Stimulated activated CD4-positive, alpha-beta T cell treated with anti-CD3 and anti-CD28 coated beads, Interleukin-15, amount 100 ng/mL, for 48 hours (primary cell): Measurements from ENCODE around the gene ABTB2.

ENCODE experiments used
- DNase-seq, 2 donors: peaks; one replicate each; pipeline ENCODE4 v3.0.0-alpha.2; 2020; ENCODE audit warnings: low read depth in 2 of 2

ABTB2 gene

GRCh38 chr11:34315394-34315793 lies 42.4 kb downstream of the ABTB2 start:
- DNase-seq = no peak

DNA sequence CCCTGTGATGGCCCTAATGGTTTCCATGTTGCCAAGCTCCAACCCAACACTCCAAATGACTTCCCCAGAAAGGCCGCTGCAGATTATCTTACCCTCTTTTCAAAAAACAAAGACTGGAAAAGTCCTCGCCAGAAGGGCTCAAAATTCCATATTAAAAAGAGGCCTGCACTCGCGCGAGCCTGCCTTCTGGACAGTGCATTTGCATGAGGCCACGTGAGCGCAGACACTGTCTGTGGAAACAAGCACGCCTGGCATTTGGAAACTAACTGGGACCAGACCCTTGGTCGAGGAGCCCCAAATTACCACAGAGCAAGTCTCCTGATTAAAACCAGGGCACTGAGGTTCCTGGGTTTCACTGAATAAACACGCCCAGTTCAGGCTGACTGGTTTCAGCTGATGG lies 42.9 kb downstream of the ABTB2 start:
- DNase-seq = no peak

GRCh38 chr11:34314176-34314575 lies 43.6 kb downstream of the ABTB2 start:
- no peak for DNase-seq

- DNase-seq = no peak
Observed at GRCh38 chr11:34313099-34313517, 44.7 kb downstream of the ABTB2 start.

GRCh38 chr11:34311126-34311525 lies 46.7 kb downstream of the ABTB2 start:
- DNase-seq = no peak

DNA sequence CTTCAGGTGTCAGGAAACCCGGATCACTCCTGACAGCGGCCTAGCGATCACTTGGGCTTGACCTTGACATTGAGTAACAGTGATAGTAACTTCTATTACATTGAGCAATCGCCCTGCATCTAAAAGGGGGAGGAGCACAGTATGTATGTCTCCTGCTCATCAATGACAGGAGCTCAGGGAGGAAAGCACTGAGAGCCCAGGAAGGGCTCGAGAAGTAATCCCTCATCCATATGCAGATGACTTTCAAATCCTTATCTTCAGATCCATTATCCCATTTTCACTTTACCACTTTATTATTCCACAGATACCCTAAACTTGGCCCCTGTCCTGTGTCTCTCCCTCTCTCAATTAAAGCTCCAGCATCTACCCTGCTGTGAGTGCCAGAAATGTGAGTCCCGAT lies 47.8 kb downstream of the ABTB2 start:
- no peak for DNase-seq

- no peak for DNase-seq
Observed at GRCh38 chr11:34308913-34309585, 48.8 kb downstream of the ABTB2 start.

- no peak for DNase-seq
Observed at GRCh38 chr11:34308049-34308912, 49.5 kb downstream of the ABTB2 start.

GRCh38 chr11:34305780-34306179 lies 52.0 kb downstream of the ABTB2 start:
- no peak for DNase-seq

DNA sequence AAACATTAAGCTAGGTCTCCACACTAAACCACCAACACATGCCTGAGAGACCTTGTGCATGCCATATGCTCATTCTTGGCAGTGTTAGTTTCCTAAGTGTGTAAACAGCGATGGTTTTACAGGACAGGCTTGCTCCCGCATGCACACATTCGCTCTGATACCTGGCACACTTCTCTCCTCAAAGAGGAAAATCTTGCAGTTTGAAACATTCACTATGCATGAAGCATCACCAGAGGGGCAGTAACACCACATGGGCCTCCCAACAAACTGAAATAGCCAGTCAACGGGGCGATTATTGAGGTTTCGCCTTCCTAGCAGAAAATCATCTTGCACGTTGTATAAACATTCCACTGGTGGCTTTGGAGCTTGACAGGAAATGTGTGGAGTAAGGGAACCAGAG lies 52.6 kb downstream of the ABTB2 start:
- no peak for DNase-seq

DNA sequence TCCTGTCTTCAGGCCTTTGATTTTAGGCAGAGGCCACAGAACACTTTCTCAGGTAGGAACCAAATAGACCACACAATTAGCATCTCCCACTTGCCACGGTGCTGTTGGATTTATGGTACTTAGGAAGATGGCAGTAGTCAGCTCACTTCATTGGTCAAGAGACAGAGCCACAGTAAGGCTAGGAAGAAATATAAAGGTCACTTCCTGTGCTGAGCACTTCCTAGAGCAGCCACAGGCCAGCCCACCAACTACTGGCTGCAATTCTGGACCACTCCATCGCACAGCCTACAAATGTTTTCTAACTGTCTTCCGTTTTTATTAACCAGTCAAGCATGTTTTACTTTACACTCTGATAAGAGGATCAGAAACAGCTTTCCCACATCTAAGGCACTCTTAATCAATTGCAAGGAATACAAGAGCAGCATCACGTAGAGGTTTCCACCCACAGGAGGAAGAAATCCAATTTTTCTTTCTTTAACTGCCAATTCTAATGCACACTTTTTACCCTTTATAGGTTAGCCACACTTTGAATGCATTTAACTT lies 54.7 kb downstream of the ABTB2 start:
- no peak for DNase-seq

GRCh38 chr11:34302046-34302921 lies 55.5 kb downstream of the ABTB2 start:
- no peak for DNase-seq

- no peak for DNase-seq
Observed at GRCh38 chr11:34300926-34301295, 56.9 kb downstream of the ABTB2 start.

DNA sequence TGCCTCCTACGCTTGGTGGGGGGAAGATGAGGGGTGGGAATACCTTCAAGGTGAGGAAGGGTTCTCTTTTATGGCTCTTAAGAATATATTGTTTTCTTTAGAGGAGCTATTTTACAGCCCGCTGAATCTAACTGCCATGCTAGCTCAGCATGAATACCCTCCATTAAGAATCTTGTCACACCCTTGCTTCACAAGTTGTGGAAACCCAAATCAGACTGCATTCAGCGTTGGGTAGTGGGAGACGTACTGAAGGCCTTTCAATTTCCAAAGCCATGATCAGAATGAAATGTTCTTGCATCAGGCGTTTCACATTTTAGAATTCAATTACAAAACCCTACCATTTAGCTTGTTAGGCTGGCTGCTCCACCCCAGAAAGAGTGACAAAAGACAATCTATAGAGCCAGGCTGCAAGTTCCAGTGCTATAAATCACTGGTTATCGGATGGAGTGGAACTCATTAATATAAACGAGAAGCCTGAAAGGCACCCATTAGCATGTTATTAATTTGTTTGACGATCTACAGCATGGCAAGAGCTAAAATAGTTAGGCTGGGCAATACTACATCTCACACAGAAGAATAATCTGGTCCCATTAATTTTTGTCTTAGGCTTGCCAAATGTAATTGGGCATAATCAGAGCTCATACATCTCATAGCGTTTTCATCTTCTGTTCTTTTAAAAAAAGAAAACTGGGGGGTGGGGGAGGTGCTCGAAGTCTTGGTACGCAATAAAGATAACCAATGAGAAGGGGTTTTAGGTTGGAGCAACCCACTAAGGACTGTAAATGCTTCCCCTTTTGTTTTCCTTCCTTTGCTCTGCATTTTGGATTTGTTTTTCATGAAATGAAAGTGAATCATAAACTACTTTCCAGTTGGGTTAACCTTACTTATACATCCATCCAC lies 57.5 kb downstream of the ABTB2 start:
- no peak for DNase-seq

DNA sequence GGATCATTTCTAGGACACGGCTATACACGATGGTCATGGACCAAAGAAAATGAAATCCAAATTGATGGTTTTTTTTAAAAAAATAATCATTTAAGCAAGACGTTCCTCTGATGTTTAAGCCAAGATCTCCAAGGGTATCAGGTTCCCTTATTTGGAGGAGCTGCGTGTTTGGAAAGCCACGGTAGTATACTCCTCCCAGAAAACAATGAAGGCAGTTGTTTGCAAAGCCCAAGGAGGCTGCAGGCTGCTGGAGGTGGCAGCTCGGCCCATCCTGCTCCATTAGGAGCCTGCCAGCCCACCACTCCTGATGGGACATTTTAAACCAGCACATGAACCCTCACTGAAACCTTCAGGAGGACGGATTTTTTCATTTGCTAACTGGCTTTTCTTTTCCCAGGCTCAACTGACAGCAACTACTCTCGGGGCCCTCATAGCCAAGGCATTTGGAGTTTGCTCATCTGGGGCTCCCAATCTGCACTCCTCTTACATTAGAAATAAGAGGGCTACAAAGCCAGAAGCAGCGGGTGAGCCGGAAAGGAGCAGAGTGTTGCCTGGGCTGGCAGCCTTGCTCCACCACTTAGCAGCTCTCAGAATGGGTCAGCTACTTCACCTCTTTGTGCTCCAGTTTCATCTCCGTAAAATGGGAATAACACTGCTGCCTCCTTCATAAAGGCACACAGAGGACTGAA lies 58.4 kb downstream of the ABTB2 start:
- DNase-seq = no peak

DNA sequence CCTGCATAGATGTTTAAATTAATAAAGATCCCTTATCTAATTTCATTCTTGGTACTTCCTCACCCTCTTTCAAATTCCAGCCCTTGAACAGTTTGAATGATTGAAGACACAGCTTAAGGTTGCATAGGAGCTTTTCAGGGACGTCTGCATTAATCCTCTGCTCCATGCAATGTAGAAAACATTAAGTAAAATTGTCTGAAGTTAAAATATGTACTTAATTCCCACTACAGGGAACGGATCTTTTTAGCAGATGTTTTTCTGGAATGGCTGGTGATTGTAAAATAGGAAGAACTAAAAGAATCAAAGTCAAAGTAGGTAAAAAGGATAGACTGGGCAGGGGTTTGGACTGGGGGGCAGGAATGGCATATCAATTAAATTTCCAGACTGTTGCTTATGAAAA lies 58.9 kb downstream of the ABTB2 start:
- no peak for DNase-seq

- no peak for DNase-seq
Observed at GRCh38 chr11:34296412-34296811, 61.4 kb downstream of the ABTB2 start.

DNA sequence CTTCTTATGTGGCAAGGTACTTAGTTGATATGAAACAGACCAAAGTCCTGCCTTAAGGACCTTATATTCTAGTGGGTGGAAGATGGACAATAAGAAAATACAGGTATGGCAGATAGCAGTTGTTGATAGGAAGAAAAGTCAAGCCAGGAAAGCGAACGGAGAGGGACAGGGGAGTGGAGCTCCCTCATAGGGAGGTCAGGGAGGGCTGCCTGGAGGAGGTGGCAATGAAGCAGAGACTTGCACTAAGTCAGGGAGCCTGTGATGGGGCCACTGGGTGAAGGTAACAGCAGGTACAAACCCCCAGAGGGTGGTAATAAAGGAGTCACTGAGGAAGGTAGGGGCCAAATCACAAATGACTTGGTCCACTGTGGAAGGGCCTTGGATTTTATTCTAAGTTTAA lies 65.3 kb downstream of the ABTB2 start:
- no peak for DNase-seq

- DNase-seq = no peak
Observed at GRCh38 chr11:34292111-34292510, 65.7 kb downstream of the ABTB2 start.

DNA sequence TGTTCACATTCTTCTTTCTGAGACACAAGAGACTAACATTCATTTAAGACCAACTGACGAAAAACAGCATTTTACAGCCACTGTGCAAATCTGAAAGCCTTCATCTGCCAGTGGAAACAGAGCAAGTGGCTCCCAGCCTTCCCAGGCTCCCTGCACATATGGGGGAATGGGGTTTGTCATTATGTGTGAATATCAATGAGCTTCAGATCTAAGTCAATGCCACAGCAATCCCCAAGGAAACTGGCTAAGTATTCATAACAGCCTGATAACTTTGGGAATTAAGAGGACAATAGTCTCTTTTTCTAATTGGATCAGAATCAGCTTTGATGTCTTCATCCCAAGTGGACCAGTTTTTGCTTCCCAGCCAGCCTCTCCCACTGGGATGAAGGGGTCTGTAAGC lies 66.9 kb downstream of the ABTB2 start:
- DNase-seq = no peak
